Small intestine (tissue), 7 donors: ENCODE data around the gene PLXNB1. TPM values are rescaled to one million over a fixed set of nuclear protein-coding genes. Genes with fewer than 3 reads are reported as not detected.

Experiments used
- DNase-seq, 2 donors: peaks; one replicate each; pipeline versions ENCODE4 v3.0.0 to v3.0.0-alpha.2; 2013
- FAIRE-seq: peaks from 2 replicates; lab custom pipeline; 2012; peaks lifted over from hg19 to GRCh38; lab: Jason Lieb, UNC
- H3K27ac ChIP-seq, 3 donors: one replicate each; pipeline ENCODE4 v1.5.1; 2013; ENCODE audit warnings: low read length in 2 of 3, mild to moderate bottlenecking in 2 of 3, control low read depth in 1 of 3, inconsistent platforms in 1 of 3, low read depth in 1 of 3, moderate library complexity in 1 of 3
- H3K27me3 ChIP-seq, 3 donors: one replicate each; pipeline ENCODE4 v1.6.1; 2013; ENCODE audit warnings: low read length in 3 of 3, inconsistent platforms in 1 of 3; ENCODE audit not compliant: control insufficient read depth in 3 of 3, insufficient read depth in 3 of 3
- H3K36me3 ChIP-seq, 3 donors: one replicate each; pipeline ENCODE4 v1.6.1; 2013; ENCODE audit warnings: low read length in 3 of 3, inconsistent platforms in 1 of 3, low read depth in 1 of 3, mild to moderate bottlenecking in 1 of 3, moderate library complexity in 1 of 3; ENCODE audit not compliant: control insufficient read depth in 3 of 3, insufficient read depth in 2 of 3
- H3K4me1 ChIP-seq, 3 donors: one replicate each; pipeline ENCODE4 v1.6.1; 2013; ENCODE audit warnings: low read length in 2 of 3, inconsistent platforms in 1 of 3, low read depth in 1 of 3, mild to moderate bottlenecking in 1 of 3, moderate library complexity in 1 of 3; ENCODE audit not compliant: control insufficient read depth in 3 of 3, insufficient read depth in 2 of 3
- H3K4me3 ChIP-seq, 3 donors: one replicate each; pipeline ENCODE4 v1.5.1; 2013; ENCODE audit warnings: low read length in 3 of 3, control low read depth in 1 of 3, inconsistent platforms in 1 of 3, low read depth in 1 of 3, mild to moderate bottlenecking in 1 of 3, moderate library complexity in 1 of 3
- H3K9me3 ChIP-seq, 2 donors: one replicate each; pipeline ENCODE4 v1.6.1; 2013; ENCODE audit warnings: low read depth in 1 of 2, low read length in 1 of 2; ENCODE audit not compliant: control insufficient read depth in 2 of 2, insufficient read depth in 1 of 2
- WGBS, 3 donors: extraction: QIAGEN DNeasy Blood & Tissue Kit; methylation state at CpG; one replicate each; pipeline ENCODE4 v1.1.7; 2013; 5-methylcytosine and 5-hydroxymethylcytosine counted together
- polyA plus RNA-seq, 4 donors: library from polyadenylated mRNA; stranded (reverse) in 3 of 4; unstranded in 1 of 4; fragments of 200-250 nt in 3 of 4; fragments of 120-200 nt in 1 of 4; gene quantifications; one replicate each; pipeline versions ENCODE4 v1.2.1 to v1.2.3, GENCODE V29; 2013
- donor health status: healthy with polysubstance abuse.
- donor health status: control.
- donor health status: control.
- donor health status: Bipolar disorder and iron deficiency.
- donor health status: healthy.

The PLXNB1 gene
- polyA plus RNA-seq, 4 donors, result 56.5 to 129 (median 60.4) TPM

GRCh38 chr3:48459773-48460516 lies 30.1 kb upstream of the PLXNB1 start:
- H3K4me3 ChIP-seq, result no peak overlapping the region
- 86 to 95% (median 90%) methylated on average over 7 of the region's 7 CpGs for WGBS, 3 donors
- H3K36me3 ChIP-seq, result peaks cover 2 to 62% (median 10%) of the 10 kb centered on the region in 3 donors
- no peak for DNase-seq
- no peaks in the 10 kb centered on the region for H3K9me3 ChIP-seq
- no peaks in the 10 kb centered on the region for H3K27me3 ChIP-seq
- peaks cover 0 to under 1% (median 0%) of the 10 kb centered on the region in 3 donors for H3K4me1 ChIP-seq
- no peak overlapping the region for H3K27ac ChIP-seq
- no peak for FAIRE-seq

GRCh38 chr3:48459331-48459730 lies 29.4 kb upstream of the PLXNB1 start:
- DNase-seq, result no peak
- Histone ChIP-seq H3K9me3 (no peaks in the 10 kb centered on the region), H3K4me1 (no peaks in the 10 kb centered on the region), H3K27me3 (no peaks in the 10 kb centered on the region), H3K36me3 (peaks cover 2 to 58% (median 10%) of the 10 kb centered on the region in 3 donors), H3K4me3 (no peak overlapping the region), H3K27ac (no peak overlapping the region)
- no peak for FAIRE-seq
- 93 to 98% (median 97%) methylated on average over 3 of the region's 3 CpGs for WGBS, 3 donors

GRCh38 chr3:48456456-48456855 lies 26.6 kb upstream of the PLXNB1 start:
- Histone ChIP-seq H3K4me3 (no peak overlapping the region), H3K36me3 (peaks cover 2 to 52% (median 16%) of the 10 kb centered on the region in 3 donors), H3K27me3 (no peaks in the 10 kb centered on the region), H3K4me1 (no peaks in the 10 kb centered on the region), H3K9me3 (no peaks in the 10 kb centered on the region), H3K27ac (no peak overlapping the region)
- FAIRE-seq (no peak), DNase-seq (no peak)
- 98 to 100% (median 100%) methylated on average over 1 of the region's 1 CpG for WGBS, 3 donors

DNA sequence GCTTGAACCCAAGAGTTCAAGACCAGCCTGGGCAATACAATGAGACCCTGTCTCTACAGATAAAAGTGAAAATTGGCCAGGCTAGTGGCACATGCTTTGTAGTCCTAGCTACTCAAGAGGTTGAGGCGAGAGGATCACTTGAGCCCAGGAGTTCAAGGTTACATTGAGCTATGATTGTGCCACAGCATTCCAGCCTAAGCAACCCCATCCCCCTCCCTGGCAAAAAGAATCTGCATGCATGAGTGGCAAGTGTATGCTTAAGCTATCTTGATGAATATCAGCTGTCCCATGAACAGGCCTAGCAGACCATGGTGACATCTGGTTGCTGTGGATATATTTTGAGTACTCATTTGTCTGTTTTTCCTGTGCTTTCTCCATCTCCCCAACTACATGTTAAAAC lies 21.4 kb upstream of the PLXNB1 start:
- WGBS, 3 donors, result 86 to 93% (median 89%) methylated on average over 1 of the region's 1 CpG
- FAIRE-seq, result no peak
- Histone ChIP-seq H3K4me1 (peaks cover 0 to 7% (median 0%) of the 10 kb centered on the region in 3 donors), H3K4me3 (no peak overlapping the region), H3K27me3 (no peaks in the 10 kb centered on the region), H3K9me3 (no peaks in the 10 kb centered on the region), H3K36me3 (peaks cover 0 to 33% (median 9%) of the 10 kb centered on the region in 3 donors), H3K27ac (no peak overlapping the region)
- DNase-seq, result no peak

DNA sequence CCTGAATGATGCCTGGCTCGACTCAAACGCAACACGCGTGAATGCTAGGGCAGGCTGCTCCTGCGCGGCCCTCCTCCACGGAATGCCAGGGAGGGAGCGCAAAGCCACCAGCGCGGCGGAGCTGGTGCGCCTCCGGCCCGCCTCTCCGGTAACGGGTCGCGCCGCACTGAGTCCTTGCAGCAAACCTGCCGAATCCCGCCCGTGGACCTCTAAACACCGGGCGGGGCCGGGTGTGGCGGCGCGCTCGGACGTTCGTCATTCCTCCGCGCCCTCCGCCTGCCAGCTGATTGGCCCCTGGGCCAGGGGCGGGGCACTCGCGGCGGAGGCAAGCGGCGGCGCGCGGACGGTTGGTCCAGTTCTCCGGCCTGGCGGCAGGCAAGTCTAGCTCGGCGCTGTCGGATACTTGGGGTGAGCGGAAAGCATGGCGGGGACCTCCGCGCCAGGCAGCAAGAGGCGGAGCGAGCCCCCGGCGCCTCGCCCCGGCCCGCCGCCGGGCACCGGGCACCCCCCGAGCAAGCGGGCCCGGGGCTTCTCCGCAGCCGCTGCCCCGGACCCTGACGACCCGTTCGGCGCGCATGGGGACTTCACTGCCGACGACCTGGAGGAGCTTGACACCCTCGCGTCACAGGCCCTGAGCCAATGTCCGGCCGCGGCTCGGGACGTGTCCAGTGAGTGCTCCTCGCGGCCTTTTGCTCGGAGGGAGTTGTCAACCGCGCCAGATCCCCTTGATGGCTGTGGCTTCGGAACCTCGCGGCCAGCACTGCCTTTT lies 16.7 kb upstream of the PLXNB1 start, which contains the start of gene ATRIP:
Gene ATRIP (plus strand): TSS at position 313 of the 769 bp plus-strand sequence. CDS start 109 bp downstream, at position 422.
- H3K4me1 ChIP-seq, result peaks cover 2 to 14% (median 5%) of the 10 kb centered on the region in 3 donors
- H3K4me3 ChIP-seq, result peak within 1 kb of the TSS; percentile 64 to 96 (median 68)
- peaks cover 2 to 30% (median 11%) of the 10 kb centered on the region in 3 donors for H3K36me3 ChIP-seq
- WGBS, 3 donors, result 0 to 1% (median 1%) methylated on average over 68 to 91 of the region's 91 CpGs
- FAIRE-seq (no peak), DNase-seq (peak; percentile 89 to 95)
- no peaks in the 10 kb centered on the region for H3K27me3 ChIP-seq
- no peaks in the 10 kb centered on the region for H3K9me3 ChIP-seq
- H3K27ac ChIP-seq, result peak within 1 kb of the TSS; percentile 74 to 87 (median 82)

- 14 to 18% (median 16%) methylated on average over 6 of the region's 6 CpGs for WGBS, 3 donors
- H3K9me3 ChIP-seq, result no peaks in the 10 kb centered on the region
- H3K27ac ChIP-seq, result peak overlapping the region in 2 of 3 donors; percentile 82 to 87
- DNase-seq, result no peak
- no peaks in the 10 kb centered on the region for H3K27me3 ChIP-seq
- peaks cover 2 to 28% (median 8%) of the 10 kb centered on the region in 3 donors for H3K36me3 ChIP-seq
- H3K4me1 ChIP-seq, result peaks cover 2 to 16% (median 6%) of the 10 kb centered on the region in 3 donors
- no peak for FAIRE-seq
- peak overlapping the region; percentile 18 to 96 (median 68) for H3K4me3 ChIP-seq
These were observed 16.1 kb upstream of the PLXNB1 start for GRCh38 chr3:48446043-48446424.

GRCh38 chr3:48445277-48445882 lies 15.5 kb upstream of the PLXNB1 start:
- H3K27me3 ChIP-seq, result no peaks in the 10 kb centered on the region
- H3K27ac ChIP-seq, result no peak overlapping the region
- WGBS, 3 donors, result 75 to 84% (median 76%) methylated on average over 6 of the region's 6 CpGs
- no peak overlapping the region for H3K4me3 ChIP-seq
- FAIRE-seq (no peak), DNase-seq (no peak)
- H3K9me3 ChIP-seq, result no peaks in the 10 kb centered on the region
- H3K36me3 ChIP-seq, result peaks cover 2 to 24% (median 8%) of the 10 kb centered on the region in 3 donors
- peaks cover 2 to 16% (median 6%) of the 10 kb centered on the region in 3 donors for H3K4me1 ChIP-seq

- Histone ChIP-seq H3K4me1 (peaks cover 2 to 9% (median 6%) of the 10 kb centered on the region in 3 donors), H3K9me3 (no peaks in the 10 kb centered on the region), H3K36me3 (peaks cover 2 to 24% (median 8%) of the 10 kb centered on the region in 3 donors), H3K4me3 (peak overlapping the region in 2 of 3 donors; percentile 0 to 20), H3K27me3 (no peaks in the 10 kb centered on the region), H3K27ac (peak overlapping the region in 1 of 3 donors; percentile 17)
- 67 to 75% (median 71%) methylated on average over 6 of the region's 6 CpGs for WGBS, 3 donors
- no peak for FAIRE-seq
- no peak for DNase-seq
These were observed 12.1 kb upstream of the PLXNB1 start for GRCh38 chr3:48441940-48442339.
